Peyer's patch (tissue), 4 donors: ENCODE data around the gene MTRFR.

Source experiments
- CTCF ChIP-seq, 6 experiments: fragments of 450-650 bp in 4 of 6; fragments of 200-600 bp in 2 of 6; sonication (generic) in 1 of 6; IDR thresholded peaks; one replicate each; pipeline ENCODE4 v1.5.1; 2017 to 2019; ENCODE audit warnings: antibody characterized with exemption in 6 of 6, mild to moderate bottlenecking in 3 of 6, moderate library complexity in 1 of 6
- POLR2A ChIP-seq, 2 donors: fragments of 450-650 bp; IDR thresholded peaks; one replicate each; pipeline ENCODE4 v1.5.1; 2017; ENCODE audit warnings: antibody characterized with exemption in 2 of 2, mild to moderate bottlenecking in 2 of 2, moderate library complexity in 2 of 2

GRCh38 chr12:123266679-123267277 lies 33.5 kb downstream of the MTRFR start:
- TF ChIP-seq POLR2A (IDR thresholded peaks at IDR 0.05): no peak
- TF ChIP-seq CTCF (IDR thresholded peaks at IDR 0.05): no peak
